Stimulated activated CD4-positive, alpha-beta T cell treated with anti-CD3 and anti-CD28 coated beads, TNF-alpha, amount 100 ng/mL, for 4 hours (primary cell): ENCODE results near the gene FBXO31.
"Not testable (repeated sequence)": the region's sequence is repeated elsewhere in the genome, so short reads cannot be mapped to it uniquely, and the experiment has no call there.

Source experiments
- DNase-seq, 3 experiments: peaks; one replicate each; pipeline ENCODE4 v3.0.0-alpha.2; 2020; ENCODE audit warnings: low read depth in 3 of 3

Gene FBXO31

DNA sequence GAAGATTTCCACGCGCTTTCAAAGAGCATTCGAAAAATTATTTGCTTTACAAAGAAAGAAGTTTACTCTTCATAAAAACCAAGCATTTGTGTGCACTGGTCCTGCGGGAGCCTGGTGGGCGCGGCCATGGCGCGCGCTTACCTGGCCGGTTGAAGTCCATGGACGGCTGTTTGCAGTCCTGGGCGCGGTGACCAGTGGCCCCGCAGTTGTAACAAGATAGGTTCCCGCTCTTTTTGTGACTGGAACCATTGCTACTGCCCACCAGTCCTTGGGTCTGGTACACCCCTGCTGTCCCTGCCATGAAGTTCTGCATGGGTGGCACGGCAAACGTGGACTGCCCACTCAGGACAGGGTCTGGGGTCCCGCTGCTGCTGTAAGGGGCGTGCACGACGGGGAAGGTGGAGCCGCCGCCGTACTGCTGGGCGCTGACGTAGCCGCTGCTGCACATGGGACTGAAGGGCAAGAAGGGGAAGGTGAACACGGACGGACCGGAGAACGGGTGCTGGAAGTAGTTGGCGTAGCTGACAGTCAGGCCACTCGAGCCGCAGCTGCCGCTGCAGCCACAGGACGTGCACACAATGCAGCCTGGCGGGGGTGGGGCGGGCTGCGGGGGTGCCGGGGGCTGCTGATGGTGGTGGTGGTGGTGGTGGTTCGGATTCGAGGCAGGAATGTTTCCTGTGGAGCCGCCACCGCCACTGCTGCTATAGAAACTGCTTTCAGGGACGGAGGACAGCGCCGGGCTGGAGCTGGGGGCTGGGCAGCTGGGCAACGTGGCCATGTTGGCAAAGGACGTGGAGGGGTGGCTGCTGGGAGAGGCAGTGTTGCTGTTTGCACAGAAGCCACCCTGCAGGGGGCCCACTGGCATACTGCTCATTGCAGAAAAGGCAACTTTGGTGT lies 28.0 kb upstream of the FBXO31 start:
- no peak for DNase-seq

DNA sequence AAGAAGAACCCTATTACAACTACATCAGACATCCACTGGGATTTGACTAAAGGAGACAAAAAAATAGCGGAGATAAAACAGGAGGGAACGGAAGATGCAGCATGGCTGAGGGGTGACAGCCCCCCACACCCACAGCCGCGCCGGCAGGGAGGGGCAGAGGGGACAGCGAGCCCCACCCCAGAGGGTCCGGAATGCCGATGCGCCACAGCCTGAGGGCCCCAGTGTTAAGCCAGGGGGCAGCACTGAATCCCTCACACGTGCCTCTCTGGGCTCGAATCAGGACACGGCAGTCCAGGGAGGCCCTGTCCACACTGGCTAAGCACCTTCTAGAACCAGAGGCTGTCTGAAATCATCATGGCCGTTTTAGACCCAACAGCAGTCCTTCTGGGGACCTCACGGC lies 27.4 kb upstream of the FBXO31 start:
- no peak for DNase-seq

DNA sequence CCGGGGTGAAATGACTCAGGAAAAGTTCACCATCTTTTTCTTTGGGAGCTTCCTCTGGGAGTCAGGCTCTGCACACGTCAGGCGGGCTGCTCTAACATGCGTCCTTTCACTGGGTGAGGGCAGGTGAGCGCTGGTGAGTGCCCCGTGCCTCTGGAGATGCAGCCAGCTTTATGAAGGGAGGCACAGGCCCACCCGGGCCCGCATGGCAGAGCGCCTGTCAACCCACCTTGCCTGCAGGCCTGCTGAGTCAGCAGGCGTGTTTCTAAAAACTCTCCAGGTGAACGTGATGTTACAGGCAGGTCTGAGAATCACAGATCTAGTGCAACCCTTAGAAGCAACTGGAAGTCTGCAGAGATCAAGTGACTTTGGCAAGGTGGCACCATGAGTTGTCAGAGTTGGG lies 27.0 kb upstream of the FBXO31 start:
- no peak for DNase-seq

DNA sequence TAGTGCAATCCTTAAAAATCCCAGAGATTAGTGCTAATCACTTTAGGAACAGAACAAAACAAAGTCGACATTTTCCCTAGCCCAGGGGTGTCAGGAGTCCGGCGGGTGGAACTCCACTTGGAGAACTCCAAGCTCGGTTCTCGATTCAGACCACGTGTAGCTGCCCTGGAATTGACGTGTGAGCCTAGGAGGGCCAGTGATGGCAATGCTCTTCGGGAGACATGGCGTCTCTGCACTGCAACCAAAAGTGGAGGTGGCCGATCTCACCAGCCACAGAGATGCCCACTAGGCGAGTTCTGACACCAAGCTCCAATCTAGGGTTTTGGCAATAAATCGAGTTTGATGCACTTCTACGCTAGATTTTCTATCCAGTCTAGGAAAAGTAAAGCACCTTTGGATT lies 26.2 kb upstream of the FBXO31 start:
- DNase-seq: no peak

DNA sequence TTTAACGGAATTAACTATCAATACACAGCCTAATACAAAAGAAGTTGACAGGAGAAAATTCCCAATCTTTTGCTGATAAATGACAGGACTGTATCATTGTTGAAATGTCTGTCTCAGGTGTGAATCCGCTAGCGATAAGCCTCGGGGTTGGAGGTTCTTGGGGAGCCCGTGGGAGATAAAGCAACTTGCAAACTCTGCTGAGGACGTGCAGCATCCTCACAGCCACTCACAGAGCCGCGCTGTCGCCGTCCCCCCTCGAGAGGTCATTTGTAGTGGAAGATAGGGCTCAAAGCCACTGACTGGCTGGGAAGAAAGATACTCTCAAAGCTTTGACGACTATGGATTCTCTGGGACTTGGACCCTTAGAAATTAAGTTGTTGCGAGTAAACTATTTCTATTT lies 25.6 kb upstream of the FBXO31 start:
- no peak for DNase-seq

DNA sequence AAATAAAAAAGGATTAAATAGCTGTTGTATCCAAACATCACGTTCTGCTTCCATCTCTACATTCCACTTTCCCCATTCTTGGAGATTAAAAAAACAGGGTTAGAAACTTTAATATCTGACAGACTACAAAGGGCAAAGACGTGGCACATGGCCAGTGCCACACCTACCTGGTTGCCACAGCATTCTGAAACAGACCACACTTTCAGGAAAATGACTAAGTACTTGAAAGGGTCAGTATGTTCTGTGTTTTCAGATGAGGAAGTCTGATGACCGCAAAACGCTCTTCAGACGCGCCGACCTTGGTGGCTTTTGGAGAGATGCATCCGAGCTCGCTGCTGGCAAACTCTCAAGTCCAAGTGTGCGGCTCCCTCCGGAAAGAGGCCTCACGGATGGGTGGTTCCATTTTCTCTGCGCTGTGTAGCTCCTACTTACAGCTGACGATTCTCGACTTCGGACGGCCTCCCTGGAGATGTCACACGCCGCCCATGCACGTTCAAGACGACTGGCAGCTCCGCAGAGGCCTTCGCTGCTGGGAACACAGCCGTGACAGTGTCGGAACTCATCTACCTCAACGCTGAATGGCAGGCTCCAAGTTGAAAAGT lies 24.0 kb upstream of the FBXO31 start:
- no peak for DNase-seq

DNA sequence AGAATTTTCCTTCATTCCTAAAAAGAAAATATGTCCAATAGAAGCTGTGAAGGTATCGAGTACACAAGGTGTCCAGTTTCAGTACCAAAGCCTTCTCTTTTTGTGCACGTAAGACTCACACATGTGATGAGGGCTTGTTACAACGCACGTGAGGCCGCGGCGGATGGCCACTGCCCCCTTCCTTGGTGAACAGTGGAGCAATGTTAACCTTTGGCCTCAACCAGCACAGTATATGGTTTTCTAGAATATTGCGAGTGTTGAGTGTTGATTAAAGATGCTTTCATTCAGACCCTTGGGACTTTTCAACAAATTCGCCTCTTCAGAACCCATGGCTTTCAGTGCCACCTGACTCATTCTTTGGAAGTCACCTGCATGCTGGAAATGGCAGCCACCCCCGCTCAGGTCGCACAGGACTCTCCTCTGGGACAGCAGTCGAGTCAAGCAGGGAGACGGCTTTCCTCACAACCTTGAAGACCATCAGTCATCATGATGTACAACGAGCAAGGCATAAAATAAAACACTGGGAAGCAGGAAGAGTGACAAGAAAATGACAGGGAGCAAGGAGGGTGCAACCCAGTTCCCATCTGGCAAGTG lies 23.0 kb upstream of the FBXO31 start:
- no peak for DNase-seq

DNA sequence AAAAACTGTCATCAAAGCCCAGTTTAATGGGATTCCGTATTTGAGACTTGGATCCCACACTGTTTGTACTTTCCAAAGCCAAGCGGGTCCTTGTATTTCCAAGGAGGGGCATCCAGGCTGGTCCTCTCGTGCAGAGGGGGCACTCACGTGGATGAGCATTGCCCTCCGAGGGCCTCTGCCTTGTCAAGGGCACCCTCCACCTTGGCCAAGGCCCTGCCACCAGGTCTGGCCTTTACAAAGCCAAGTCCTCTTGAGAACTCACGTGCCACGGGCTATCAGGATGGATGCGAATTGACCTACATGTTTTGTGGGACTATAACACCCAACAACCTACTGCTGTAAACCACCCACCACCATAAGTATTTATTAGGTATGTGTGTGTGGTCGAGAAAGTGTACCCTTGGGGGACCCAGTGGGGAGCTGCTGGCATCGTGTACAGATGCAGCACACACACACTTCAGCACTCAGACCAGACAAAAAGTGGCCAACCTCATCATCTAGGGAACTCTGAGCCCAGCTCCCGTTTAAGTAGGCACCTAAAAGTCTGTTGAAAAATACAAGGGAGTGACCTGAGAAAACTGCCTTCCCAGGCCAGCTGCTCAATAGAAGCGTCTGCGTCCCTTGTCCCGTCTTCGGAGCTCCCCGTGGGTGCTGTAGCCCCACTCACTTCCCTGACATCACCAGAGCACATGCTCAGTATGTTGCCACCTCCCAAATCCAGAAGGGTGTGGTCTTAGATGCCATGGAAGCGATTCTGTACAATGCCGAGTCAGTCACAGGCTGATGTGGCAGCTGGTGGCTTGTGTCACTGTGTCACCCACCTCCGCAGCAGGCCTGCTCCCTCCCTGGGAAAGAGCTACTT lies 21.4 kb upstream of the FBXO31 start:
- DNase-seq: no peak

DNA sequence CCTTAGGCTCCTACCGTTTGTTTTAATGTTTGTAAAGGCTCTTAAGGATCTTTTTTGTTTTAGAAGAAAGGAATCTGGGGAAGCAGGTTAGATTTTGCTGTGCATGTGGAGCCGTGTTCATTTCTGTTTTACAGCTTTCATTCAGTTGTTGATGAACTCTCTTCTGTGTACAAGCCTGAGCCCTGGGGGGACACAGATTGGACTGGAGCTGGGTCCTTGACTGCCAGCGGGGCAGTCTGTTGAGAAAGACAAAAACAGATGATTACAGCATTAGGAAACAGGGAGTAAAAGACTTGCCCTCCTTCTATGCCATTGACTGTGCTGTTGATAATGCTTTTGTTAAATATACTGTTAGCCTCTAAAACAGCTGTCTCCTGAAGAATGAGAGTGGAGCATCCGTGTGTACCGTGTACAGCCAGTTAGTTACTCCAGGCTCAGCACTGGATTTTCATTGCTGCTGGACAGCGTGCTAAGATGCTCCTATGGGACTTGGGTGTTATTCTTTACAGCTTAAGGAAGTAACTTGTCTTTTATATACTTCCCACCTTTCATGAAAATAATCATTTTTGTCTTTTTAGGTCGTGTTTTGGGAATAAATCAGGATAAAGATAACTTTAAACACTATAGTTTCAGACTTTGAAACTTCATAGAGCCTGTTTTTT lies 11.7 kb upstream of the FBXO31 start:
- no peak for DNase-seq

DNA sequence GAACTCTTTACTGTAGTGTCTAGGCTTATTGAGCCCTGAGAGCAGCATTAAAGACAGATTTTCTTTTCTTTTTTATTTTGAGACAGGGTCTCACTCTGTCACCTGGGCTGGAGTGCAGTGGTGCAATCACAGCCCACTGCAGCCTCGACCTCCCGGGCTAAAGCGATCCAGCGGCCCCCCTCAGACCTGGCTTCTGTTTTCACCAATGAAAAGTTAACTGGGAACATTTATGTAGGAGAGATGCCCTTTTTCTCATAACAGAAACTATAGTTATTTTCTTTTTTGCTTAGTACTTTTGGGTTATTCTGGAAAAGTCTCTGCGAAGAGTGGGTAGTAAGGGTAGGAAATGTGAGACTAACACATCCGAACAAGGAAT lies 10.1 kb upstream of the FBXO31 start:
- DNase-seq: no peak

DNA sequence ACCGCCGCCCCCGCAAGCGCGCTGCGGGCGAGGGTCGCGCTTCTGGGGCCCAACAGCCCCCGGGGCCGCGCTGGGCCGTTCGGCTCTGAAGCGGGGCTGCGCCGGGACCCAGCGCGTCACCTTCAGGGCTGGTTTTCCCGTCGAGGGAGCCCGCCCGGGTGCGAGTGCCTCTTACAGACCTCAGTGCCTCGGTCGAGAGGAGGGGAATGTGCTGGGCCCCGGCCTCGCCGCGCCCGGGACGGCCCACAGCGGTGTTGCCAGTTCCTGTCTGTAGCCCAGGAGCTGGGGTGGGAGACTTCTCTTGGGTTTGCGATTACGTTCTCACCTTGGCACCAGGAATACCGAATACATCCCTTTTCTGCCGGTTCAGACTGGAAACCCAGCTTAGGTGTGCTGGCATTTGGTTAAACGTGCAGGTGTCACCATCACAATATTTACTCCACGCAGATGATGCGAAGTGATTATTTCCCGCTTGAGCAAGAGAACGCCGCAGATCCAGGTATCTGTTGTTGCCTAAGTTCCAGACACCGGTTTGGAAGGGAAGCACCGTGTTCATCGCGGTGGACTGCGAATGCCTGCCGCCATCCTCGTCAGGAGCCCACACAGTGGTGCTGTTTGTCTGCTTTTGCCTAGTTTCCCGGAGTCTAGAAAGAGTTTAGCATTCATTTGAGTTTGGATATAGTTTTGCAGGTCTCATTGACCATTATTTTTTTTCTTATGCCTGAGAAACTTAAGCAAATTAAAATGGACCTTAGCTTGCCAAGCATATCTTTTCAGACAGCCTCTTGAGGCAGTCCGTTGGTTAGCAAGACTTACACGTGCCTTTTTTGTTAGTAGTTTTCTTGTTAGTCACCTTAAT lies 9.5 kb upstream of the FBXO31 start:
- no peak for DNase-seq

DNA sequence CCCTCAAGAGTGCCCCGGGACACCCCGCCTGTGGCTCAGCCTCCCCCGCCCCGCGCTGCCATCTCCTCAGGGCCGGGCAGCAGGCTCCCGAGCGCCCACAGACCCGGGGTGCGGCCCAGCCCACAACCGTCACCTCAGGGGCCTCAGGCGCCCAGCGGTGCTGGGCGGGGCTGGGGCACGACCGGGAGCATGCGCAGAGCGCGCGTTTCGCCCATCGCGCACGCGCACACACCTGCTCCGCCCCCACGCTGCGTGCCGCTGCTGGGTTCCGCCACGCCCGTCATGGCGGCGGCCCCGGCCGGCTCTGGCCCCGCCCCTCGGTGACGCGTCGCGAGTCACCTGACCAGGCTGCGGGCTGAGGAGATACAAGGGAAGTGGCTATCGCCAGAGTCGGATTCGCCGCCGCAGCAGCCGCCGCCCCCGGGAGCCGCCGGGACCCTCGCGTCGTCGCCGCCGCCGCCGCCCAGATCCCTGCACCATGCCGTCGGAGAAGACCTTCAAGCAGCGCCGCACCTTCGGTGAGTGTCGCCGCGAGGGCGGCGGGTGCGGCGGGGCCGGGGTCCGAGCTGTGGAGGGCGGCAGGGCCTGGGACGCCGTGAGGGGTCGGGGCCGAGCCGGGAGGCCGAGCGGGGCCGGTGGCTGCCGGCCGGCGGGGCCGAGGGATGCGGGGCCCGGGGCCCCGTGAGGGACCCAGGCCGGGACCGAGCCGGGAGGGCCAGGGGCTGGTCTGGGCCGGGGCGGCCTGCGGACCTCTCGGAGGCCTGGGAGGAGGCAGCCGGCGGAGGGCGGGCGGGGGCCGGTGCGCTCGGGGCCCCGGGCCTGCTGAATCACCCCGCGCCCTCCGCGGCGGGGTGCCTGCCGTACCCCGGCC lies 8.6 kb upstream of the FBXO31 start, which contains the start of gene MAP1LC3B:
MAP1LC3B (plus strand) TSS at position 387 of the 871 bp plus-strand sequence; CDS start at position 479, 92 bp downstream.
- peak; percentile 92 to 97 (median 96) for DNase-seq

DNA sequence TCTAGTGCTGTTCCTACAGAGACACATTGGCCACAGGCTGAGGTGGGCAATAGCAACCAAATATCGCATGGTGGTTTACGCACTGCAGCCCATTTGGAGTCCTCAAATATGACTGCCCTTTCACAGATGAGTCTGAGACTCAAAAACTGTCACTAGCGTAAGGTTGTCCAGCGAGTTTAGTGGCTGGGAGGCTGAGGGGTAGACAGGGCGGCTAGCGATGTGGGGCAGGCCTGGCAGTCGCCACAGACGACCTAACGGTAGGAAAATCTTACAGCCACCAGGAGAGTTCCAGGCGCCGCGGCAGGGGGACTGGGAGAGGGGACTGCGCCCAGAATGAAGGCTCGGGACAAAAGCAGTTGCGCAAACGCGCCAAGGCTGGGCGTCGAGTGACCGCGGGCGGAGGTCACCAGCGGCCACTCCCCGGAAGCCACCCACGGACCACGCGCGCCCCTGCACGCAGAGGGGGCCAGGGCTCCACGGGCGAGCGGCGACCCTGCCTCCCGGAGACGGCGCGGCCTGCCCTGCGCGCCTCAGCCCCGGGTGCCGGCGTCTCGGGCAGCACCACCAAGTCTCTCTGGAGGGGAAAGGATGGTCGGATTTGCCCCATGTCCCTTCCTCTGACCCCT lies 7.9 kb upstream of the FBXO31 start:
- DNase-seq: no peak

DNA sequence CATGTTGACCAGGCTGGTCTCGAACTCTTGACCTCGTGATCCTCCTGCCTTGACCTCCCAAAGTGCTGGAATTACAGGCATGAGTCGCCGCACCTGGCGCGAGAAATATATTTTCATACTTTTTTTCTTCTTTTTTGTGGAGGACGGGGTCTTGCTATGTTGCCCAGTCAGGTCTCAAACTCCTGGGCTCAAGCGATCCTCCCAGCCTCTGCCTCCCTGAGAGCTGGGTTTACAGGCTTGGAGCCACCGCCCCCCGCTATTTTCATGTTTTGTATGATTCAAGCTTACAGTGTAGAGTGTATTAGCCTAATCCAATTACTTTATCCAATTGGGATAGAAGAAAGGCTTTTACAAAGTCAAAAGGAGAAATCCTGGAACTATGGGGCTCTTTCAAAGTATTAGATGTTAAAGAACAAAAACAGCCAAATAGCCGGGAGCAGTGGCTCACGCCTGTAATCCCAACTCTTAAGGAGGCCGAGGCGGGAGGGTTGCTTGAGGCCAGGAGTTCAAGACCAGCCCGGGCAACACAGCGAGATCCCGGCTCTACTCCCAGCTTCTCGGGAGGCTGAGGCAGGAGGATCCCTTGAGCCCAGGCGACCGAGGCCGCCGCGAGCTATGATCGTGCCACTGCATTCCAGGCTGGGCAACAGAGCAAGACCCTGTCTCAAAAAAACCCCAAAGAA lies 7.2 kb upstream of the FBXO31 start:
- no peak for DNase-seq

DNA sequence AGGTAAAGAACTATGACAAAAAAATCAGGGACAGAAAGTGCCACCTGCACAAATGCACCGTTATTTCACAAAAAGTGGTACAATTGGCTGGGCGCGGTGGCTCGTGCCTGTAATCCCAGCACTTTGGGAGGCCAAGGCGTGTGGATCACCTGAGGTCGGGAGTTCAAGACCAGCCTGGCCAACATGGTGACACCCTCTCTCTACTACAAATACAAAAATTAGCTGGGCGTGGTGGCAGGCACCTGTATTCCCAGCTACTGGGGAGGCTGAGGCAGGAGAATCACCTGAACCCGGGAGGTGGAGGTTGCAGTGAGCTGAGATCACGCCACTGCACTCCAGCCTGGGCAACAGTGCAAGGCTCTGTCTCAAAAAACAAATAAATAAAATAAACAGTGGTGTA lies 6.3 kb upstream of the FBXO31 start:
- DNase-seq: not testable (repeated sequence)

DNA sequence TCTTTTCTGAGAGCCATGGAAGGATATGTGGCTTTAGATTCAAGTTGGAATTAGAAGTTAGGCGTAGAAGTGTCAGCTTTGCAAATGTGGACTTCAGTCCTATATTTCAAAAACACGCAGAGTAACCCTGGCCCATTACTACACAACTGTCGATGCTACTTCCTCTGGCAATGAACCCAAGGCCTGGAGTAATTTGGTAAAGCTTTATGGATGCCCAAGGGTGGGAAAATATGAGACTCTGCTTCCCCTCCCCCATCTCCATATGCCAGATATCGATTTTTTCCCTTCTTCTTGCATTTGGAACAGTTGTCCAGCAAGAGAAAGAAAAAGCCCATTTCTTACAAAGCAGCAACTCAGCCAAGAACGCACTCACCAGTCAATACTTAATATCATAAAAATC lies 5.7 kb upstream of the FBXO31 start:
- DNase-seq: no peak

DNA sequence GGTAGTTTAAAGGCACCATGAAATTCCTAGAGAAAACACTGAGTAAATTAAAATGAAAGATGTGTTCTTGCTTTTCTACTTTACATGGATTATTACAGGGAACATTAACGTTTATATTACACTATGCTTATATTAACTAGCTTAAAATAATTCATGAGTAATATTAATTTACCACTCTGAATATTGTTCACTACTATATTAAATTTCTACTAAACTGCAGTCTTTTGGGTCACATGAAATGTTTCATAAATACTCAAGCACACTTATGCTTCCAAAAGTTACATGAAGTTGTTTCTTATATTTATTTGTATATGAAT lies 5.2 kb upstream of the FBXO31 start:
- DNase-seq: no peak

DNA sequence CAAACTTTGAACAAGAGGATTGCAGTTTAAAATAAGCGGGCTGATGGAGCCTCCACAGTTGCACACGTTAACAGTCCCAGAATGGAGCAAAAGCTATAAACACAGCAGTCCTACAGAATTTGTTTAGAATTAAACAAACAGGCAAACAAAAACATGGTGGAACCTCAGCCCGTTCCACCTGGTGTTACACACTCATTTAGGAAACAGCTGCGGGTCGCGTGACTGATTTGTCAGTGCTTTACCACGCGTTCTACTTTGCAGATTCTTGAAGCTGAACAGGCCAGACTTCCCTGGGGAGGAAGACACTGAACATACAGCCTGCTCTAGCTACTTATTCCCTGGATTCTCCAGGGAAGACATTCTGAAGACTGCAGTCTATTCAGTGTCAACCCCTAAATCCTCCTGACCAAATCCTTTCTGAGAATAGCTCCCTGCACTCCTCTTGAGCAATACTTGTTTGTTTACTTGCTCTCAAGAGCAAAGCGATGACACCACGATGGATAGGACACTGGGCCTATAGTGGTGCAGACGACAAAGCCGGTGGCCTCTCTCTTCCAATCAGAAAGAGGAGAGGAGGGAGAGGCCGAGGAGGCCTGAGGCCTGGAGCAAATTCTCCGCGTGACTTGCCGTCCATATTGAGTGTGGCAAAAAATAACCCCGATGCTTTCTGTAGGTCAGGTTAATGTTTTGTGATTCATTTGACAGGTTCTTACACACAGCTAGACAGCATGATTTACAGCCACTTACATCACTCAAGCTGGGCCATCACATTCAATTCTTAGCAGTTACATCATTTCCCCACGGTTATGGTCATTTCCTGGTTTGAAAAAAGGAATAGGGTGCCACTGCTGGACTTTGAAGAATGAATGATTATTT lies 4.6 kb upstream of the FBXO31 start:
- DNase-seq: peak; percentile 45 to 77 (median 70)
